Measurements from ENCODE around the gene SLC24A4. TPM values are rescaled to one million over a fixed set of nuclear protein-coding genes. Genes with fewer than 3 reads are reported as not detected.
A peak's percentile ranks its signal among the peaks of the same experiment; 100 is the strongest.

SLC24A4 gene
- total RNA-seq, 4 donors from 2014 or later: 0.81 to 3.6 (median 1.4) TPM

DNA sequence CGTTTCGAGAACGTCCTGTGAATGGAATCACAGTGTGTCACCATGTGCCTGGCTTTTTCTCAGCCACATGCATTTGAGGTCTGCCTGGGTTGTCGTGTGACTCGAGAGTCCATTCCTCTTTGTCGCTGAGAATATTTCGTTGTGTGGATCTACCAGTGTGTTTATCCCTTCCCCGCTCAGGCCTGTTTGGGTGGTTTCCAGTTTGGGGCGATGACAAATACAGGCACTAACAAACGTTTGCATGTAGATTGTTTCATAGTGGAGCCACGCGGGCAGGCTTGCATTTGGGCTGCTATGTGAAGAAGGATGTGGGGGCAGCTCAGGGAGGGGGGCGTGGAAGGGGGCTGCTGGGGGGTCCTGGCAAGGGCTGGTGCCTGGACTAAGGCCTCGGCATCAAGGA, 204.8 kb downstream of the SLC24A4 start:
- peaks cover 0 to 43% (median 3%) of the 10 kb centered on the region in 3 donors for H3K4me1 ChIP-seq

DNA sequence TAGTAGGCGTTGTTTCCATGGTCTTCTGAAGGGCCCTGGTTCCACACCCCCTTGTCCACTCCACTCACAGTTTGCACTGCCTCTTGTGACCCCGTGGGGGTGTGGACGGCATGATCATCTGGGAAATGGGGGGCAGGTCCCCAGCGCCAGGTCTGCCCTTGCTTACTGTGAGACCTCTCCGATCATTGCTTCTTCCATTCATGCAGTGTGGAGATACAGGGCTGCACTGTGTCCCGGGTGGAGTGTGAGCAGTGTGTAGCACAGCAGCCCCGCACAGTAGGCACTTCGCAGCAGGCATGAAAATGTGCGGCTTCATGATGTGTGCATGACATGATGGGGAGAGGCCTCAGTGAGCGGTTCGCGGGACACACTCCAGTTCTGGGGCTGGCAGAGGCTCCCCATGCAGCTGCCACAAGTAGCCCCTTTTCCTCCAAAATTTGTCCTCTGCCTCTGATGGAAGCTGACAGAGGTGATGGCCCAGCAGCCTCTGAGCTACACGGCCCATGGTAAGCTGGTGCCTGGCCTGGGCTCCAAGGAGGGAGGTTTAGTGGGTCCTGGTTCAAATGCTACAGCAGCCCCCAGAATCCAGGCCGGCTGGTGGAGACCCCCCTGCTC, 205.6 kb downstream of the SLC24A4 start:
- Histone ChIP-seq H3K4me1 (peaks cover 0 to 35% (median 3%) of the 10 kb centered on the region in 3 donors), H3K27me3 (no peaks in the 10 kb centered on the region), H3K4me3 (no peak overlapping the region), H3K9me3 (no peaks in the 10 kb centered on the region), H3K27ac (no peak overlapping the region), H3K36me3 (no peaks in the 10 kb centered on the region)
- WGBS, 2 donors (ENCODE audit: low coverage in 1 of 2): 83 to 86% methylated on average over 1 to 6 of the region's 14 CpGs
- no peak for ATAC-seq
- TF ChIP-seq EP300 (IDR thresholded peaks at IDR 0.05) (no peak), POLR2AphosphoS5 (IDR thresholded peaks at IDR 0.05) (no peak), POLR2A (IDR thresholded peaks at IDR 0.05) (no peak)
- TF ChIP-seq, protein P1, sequence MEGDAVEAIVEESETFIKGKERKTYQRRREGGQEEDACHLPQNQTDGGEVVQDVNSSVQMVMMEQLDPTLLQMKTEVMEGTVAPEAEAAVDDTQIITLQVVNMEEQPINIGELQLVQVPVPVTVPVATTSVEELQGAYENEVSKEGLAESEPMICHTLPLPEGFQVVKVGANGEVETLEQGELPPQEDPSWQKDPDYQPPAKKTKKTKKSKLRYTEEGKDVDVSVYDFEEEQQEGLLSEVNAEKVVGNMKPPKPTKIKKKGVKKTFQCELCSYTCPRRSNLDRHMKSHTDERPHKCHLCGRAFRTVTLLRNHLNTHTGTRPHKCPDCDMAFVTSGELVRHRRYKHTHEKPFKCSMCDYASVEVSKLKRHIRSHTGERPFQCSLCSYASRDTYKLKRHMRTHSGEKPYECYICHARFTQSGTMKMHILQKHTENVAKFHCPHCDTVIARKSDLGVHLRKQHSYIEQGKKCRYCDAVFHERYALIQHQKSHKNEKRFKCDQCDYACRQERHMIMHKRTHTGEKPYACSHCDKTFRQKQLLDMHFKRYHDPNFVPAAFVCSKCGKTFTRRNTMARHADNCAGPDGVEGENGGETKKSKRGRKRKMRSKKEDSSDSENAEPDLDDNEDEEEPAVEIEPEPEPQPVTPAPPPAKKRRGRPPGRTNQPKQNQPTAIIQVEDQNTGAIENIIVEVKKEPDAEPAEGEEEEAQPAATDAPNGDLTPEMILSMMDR (IDR thresholded peaks at IDR 0.05): no peak

More for the DNA sequence above, 204.8 kb downstream of the SLC24A4 start:
- WGBS, 2 donors (ENCODE audit: low coverage in 1 of 2): 73 to 86% methylated on average over 10 to 11 of the region's 14 CpGs
- TF ChIP-seq POLR2AphosphoS5 (IDR thresholded peaks at IDR 0.05): peak; percentile 19
- TF ChIP-seq, protein P1 (IDR thresholded peaks at IDR 0.05): no peak
- Histone ChIP-seq H3K27ac (no peak overlapping the region), H3K27me3 (no peaks in the 10 kb centered on the region), H3K9me3 (no peaks in the 10 kb centered on the region), H3K36me3 (no peaks in the 10 kb centered on the region), H3K4me3 (no peak overlapping the region)
- ATAC-seq: no peak

DNA sequence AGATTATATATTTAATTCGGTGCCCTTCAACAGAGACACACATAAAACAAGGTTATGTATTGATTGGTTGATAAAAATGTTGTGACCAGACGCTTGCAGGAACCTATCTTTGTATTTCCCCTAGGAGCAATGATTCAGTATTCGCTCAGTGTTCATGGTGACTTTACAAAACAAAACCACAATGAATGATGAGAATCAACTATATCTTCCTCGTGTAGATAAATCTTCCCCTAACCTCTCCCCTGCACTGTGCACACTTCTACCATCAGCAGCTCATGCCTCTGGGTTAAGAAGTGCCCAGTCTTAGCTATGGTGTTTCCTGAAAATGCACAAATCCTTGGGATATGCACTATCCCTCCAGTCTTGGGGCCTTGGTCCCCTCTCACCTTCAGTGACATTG, 206.9 kb downstream of the SLC24A4 start:
- TF ChIP-seq, protein P1 (IDR thresholded peaks at IDR 0.05): no peak
- TF ChIP-seq POLR2AphosphoS5 (IDR thresholded peaks at IDR 0.05) (no peak), EP300 (IDR thresholded peaks at IDR 0.05) (no peak), POLR2A (IDR thresholded peaks at IDR 0.05) (no peak)
- ATAC-seq: no peak
- WGBS, 2 donors (ENCODE audit: low coverage in 1 of 2): 78% methylated on average over 3 to 4 of the region's 4 CpGs
- Histone ChIP-seq H3K27me3 (no peaks in the 10 kb centered on the region), H3K9me3 (no peaks in the 10 kb centered on the region), H3K4me1 (peaks cover 0 to 22% (median 3%) of the 10 kb centered on the region in 3 donors), H3K4me3 (no peak overlapping the region), H3K36me3 (no peaks in the 10 kb centered on the region), H3K27ac (no peak overlapping the region)

DNA sequence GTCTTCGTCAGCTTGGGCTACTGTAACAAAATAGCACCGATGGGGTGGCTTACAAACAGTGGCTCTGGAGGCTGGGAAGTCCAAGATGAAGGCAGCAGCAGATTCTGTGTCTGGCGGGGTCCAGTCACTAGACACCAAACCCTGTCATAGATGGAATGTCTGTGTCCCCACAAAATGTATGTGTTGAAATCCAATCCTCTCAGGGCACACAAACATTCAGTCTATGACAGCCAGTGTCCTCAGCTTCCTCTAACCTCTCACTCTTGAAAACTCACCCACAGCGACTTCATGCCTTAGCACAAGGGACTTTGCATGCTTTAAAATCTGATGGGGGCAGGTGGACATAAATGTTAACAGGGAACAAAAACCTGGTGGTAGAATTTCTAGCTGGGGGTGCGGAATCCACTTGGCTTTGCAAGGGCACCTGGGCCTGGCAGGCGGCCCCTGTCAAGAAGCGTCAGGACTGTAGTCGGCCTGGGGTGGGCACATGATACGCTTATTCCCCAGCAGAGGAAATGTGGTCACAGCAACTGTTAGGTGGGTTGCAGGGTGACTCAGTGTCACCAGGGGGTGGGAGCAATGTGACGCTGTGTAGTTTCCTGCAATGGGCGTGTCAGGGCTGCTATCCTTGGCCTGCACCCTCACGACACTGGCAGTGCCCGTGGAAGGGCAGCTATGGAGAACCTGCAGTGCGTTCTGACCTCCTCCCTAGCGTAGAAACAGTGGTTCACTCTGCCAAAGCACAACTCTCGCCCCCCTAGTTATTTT, 208.3 kb downstream of the SLC24A4 start:
- no peak for TF ChIP-seq EP300 (IDR thresholded peaks at IDR 0.05)
- WGBS, 2 donors (ENCODE audit: low coverage in 1 of 2): 91 to 96% methylated on average over 4 to 8 of the region's 16 CpGs
- H3K27ac ChIP-seq: peak overlapping the region in 1 of 4 donors; percentile 26
- ATAC-seq: no peak
- H3K4me3 ChIP-seq: no peak overlapping the region
- peaks cover 0 to 17% (median 3%) of the 10 kb centered on the region in 3 donors for H3K4me1 ChIP-seq
- no peaks in the 10 kb centered on the region for H3K27me3 ChIP-seq
- H3K9me3 ChIP-seq: no peaks in the 10 kb centered on the region
- H3K36me3 ChIP-seq: no peaks in the 10 kb centered on the region

GRCh38 chr14:92532490-92533163, 209.7 kb downstream of the SLC24A4 start:
- TF ChIP-seq POLR2AphosphoS5 (IDR thresholded peaks at IDR 0.05) (no peak), POLR2A (IDR thresholded peaks at IDR 0.05) (no peak)
- TF ChIP-seq, protein P1 (IDR thresholded peaks at IDR 0.05): no peak
- Histone ChIP-seq H3K27ac (no peak overlapping the region), H3K4me3 (no peak overlapping the region), H3K36me3 (no peaks in the 10 kb centered on the region), H3K27me3 (no peaks in the 10 kb centered on the region), H3K9me3 (no peaks in the 10 kb centered on the region), H3K4me1 (peaks cover 0 to 22% (median 3%) of the 10 kb centered on the region in 3 donors)
- ATAC-seq: no peak
- WGBS, 2 donors (ENCODE audit: low coverage in 1 of 2): 70 to 72% methylated on average over 3 to 5 of the region's 10 CpGs
